Neural crest cell (in vitro differentiated cells): ENCODE results near the gene SLC26A9. TPM values are rescaled to one million over a fixed set of nuclear protein-coding genes. Genes with fewer than 3 reads are reported as not detected.

Experiments used
- DNase-seq: peaks from one replicate; pipeline ENCODE4 v3.0.0; 2021; ENCODE audit warnings: low read depth, mixed read lengths, low spot score
- H3K27ac Mint-ChIP-seq: one replicate; pipeline ENCODE4 v1.8.0; 2021; ENCODE audit warnings: mild to moderate bottlenecking, mixed read lengths; ENCODE audit not compliant: unreplicated experiment
- H3K27me3 Mint-ChIP-seq: 2 replicates; pipeline ENCODE4 v1.8.0; 2021; ENCODE audit warnings: low read depth, mild to moderate bottlenecking, mixed read lengths
- H3K36me3 Mint-ChIP-seq: 2 replicates; pipeline ENCODE4 v1.8.0; 2021; ENCODE audit warnings: low read depth, mild to moderate bottlenecking, mixed read lengths
- H3K4me1 Mint-ChIP-seq: 2 replicates; pipeline ENCODE4 v1.8.0; 2021; ENCODE audit warnings: mixed read lengths
- H3K4me3 Mint-ChIP-seq: one replicate; pipeline ENCODE4 v1.8.0; 2021; ENCODE audit warnings: mild to moderate bottlenecking, mixed read lengths
- H3K9me3 Mint-ChIP-seq: 2 replicates; pipeline ENCODE4 v1.8.0; 2021; ENCODE audit warnings: mixed read lengths
- total RNA-seq: library from RNA; stranded (reverse); gene quantifications from 2 replicates; pipeline ENCODE4 v1.2.1, GENCODE V29; 2021
- TF ChIP-seq, protein P1 (sequence below): fragments of 200-600 bp; sonication (generic); conservative IDR thresholded peaks from 2 replicates; pipeline ENCODE4 v1.5.0; 2021; ENCODE audit warnings: antibody characterized with exemption, mild to moderate bottlenecking

The SLC26A9 gene
- total RNA-seq, 1 donor from 2014 or later = 0.16 TPM

DNA sequence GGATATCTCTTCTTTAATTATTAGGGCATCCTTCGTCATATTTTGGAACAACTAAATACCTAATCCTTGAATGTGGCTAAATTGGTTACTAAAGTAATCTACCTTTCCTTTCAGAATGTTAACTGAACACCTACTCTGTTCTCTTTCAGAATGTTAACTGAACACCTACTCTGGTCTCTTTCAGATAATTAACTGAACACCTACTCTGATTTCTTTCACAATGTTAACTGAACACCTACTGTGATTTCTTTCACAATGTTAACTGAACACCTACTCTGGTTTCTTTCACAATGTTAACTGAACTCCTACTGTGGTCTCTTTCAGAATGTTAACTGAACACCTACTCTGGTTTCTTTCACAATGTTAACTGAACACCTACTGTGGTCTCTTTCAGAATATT lies 38.0 kb upstream of the SLC26A9 start:
- no peak overlapping the region for H3K4me3 Mint-ChIP-seq
- DNase-seq = no peak
- TF ChIP-seq, protein P1, sequence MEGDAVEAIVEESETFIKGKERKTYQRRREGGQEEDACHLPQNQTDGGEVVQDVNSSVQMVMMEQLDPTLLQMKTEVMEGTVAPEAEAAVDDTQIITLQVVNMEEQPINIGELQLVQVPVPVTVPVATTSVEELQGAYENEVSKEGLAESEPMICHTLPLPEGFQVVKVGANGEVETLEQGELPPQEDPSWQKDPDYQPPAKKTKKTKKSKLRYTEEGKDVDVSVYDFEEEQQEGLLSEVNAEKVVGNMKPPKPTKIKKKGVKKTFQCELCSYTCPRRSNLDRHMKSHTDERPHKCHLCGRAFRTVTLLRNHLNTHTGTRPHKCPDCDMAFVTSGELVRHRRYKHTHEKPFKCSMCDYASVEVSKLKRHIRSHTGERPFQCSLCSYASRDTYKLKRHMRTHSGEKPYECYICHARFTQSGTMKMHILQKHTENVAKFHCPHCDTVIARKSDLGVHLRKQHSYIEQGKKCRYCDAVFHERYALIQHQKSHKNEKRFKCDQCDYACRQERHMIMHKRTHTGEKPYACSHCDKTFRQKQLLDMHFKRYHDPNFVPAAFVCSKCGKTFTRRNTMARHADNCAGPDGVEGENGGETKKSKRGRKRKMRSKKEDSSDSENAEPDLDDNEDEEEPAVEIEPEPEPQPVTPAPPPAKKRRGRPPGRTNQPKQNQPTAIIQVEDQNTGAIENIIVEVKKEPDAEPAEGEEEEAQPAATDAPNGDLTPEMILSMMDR = no peak
- no peak overlapping the region for H3K27ac Mint-ChIP-seq
- no peaks in the 10 kb centered on the region for H3K27me3 Mint-ChIP-seq
- H3K9me3 Mint-ChIP-seq = no peaks in the 10 kb centered on the region
- peaks cover 35% of the 10 kb centered on the region for H3K4me1 Mint-ChIP-seq
- no peaks in the 10 kb centered on the region for H3K36me3 Mint-ChIP-seq

DNA sequence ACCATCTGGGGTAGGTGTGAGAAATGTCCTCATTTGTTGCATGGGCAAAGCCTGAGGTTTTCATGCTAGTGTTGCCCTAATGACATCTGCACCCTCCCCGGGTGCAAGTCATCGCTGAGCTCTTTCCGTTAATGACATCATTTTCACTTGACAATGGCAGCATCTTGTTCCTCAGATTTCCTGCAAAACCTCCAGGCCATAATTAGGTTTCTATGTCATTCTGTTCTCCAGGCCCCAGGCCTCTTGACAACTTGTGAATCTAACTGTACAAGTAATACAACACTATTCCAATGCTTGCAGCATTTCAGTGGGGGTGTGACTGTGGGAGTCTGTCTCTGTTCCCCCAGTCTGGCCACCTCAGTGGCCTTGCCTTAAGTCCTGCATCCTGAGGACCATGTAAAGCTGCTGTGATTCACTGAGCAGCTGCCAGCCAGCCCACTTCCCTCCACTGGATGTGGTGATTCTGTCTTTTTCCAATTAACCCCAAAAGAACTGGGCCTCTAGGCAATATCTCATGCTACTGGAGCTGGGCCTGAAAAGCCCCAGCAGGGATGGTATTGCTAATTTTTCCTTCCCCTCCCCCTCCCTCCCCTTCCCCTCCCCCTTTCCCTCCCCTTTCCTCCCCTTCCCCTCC lies 37.1 kb upstream of the SLC26A9 start:
- H3K4me3 Mint-ChIP-seq = no peak overlapping the region
- peaks cover 37% of the 10 kb centered on the region for H3K4me1 Mint-ChIP-seq
- no peak for DNase-seq
- no peaks in the 10 kb centered on the region for H3K9me3 Mint-ChIP-seq
- H3K27me3 Mint-ChIP-seq = no peaks in the 10 kb centered on the region
- TF ChIP-seq, protein P1 = no peak
- H3K27ac Mint-ChIP-seq = peak overlapping the region; percentile 65
- no peaks in the 10 kb centered on the region for H3K36me3 Mint-ChIP-seq

DNA sequence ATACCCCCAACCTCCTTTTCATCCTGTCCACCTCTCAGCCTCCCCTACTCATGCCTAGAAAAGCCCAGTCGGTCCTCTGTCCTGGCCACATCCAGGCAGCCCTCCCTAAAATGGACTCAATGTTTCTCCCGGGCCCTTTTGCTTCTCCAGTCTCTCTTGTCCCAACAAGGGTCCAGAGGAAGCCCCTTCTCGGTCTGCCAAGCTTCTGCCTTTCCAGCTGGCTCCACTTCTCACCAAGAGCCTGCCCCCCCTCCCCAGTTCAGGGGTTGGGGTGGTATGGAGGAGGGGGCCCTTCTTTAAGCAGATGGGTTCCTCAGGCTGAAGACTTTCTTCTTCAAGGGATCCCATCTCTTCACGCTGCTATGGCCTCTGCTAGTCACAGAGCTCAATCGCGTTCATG lies 36.0 kb upstream of the SLC26A9 start:
- TF ChIP-seq, protein P1 = no peak
- Mint-ChIP-seq H3K27ac (peak overlapping the region; percentile 51), H3K4me3 (no peak overlapping the region), H3K4me1 (peaks cover 44% of the 10 kb centered on the region), H3K36me3 (peaks cover 4% of the 10 kb centered on the region), H3K27me3 (no peaks in the 10 kb centered on the region), H3K9me3 (peaks cover 9% of the 10 kb centered on the region)
- no peak for DNase-seq

DNA sequence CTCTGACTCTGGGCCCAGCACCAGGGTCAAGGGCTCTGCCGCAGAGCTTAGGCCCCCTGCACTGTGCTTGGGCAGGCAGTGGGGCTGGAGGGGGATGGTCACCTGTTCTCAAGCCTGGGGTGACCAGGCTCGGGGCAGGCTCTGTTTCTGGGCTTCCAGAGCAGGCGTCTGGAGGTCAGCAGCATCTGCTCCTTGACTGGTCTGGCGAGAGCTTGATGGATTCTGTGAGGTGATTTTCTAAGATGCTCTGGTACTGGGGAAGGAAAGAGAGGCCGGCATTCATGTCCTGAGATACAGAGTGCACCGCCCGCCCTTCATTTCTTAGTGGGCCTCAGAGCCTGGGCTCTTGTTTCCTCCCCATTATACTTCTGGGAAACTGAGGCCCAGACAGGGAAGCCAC lies 35.4 kb upstream of the SLC26A9 start:
- H3K36me3 Mint-ChIP-seq = peaks cover 4% of the 10 kb centered on the region
- TF ChIP-seq, protein P1 = no peak
- no peak overlapping the region for H3K4me3 Mint-ChIP-seq
- peak overlapping the region; percentile 21 for H3K27ac Mint-ChIP-seq
- H3K27me3 Mint-ChIP-seq = no peaks in the 10 kb centered on the region
- peaks cover 45% of the 10 kb centered on the region for H3K4me1 Mint-ChIP-seq
- H3K9me3 Mint-ChIP-seq = peaks cover 15% of the 10 kb centered on the region
- DNase-seq = no peak

DNA sequence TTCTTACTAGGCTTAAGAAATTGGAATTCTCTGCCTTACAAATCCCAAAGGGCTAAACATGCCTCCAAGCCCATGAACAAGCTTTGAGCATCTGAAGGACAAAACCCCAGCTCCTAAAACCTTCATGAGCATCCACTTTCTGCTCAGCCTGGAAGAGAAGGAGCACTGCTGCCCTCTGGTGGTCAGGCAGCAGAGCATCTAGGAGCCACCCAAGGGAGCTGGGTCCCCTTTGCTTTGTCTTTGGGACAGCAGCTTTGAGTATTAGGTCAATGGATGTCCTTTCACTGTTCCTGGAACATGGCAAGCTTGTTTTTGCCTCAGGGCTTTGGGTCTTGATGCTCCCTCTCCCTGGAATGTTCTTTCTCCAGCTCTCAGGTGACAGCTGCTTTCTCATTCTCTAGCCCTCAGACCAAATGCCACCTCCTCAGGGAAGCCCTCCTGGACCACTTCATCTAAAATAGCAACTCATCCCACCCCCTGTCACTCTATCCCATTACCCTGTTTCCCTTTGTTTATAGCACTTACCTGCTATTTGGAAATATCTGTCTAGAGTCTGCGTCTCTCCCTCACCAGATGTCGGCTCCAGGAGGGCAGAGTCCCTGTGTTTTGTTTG lies 34.3 kb upstream of the SLC26A9 start:
- H3K36me3 Mint-ChIP-seq = peaks cover 4% of the 10 kb centered on the region
- TF ChIP-seq, protein P1 = peak; percentile 98
- DNase-seq = peak; percentile 77
- H3K27ac Mint-ChIP-seq = peak overlapping the region; percentile 63
- H3K4me3 Mint-ChIP-seq = no peak overlapping the region
- no peaks in the 10 kb centered on the region for H3K27me3 Mint-ChIP-seq
- H3K9me3 Mint-ChIP-seq = peaks cover 16% of the 10 kb centered on the region
- peaks cover 56% of the 10 kb centered on the region for H3K4me1 Mint-ChIP-seq
